HG03135 (cell line): ENCODE measurements around the gene PC.

Source experiments
- ATAC-seq: cut with Tn5 transposase; IDR thresholded peaks from one replicate; pipeline ENCODE4 v1.9.1; 2021; ENCODE audit warnings: mild to moderate bottlenecking, moderate library complexity; ENCODE audit not compliant: unreplicated experiment

PC gene

DNA sequence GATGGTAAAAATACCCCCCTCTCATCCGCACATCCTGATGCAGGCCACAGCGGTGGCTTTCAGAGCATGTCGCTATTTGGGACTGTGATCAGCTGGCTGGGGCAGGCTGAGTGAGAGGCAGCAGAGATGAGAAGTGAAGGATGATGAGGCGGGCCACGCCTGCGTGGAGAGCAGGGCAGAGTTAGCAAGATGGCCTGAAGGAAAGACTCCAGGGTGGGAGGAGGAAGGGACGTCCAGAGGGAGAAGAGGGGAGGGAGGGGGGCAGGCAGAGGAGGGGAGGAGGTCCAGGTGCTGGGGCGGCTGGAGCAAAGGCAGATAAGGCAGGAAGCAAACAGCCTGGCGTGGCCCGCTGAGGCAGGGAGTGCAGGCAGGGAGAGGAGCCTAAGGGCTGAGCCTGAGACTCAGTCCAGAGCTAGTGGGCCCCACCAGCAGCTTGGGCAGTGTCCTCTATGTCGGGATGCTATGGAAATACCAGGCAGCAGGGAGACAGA is 72.2 kb downstream of the PC start:
- ATAC-seq: no peak

DNA sequence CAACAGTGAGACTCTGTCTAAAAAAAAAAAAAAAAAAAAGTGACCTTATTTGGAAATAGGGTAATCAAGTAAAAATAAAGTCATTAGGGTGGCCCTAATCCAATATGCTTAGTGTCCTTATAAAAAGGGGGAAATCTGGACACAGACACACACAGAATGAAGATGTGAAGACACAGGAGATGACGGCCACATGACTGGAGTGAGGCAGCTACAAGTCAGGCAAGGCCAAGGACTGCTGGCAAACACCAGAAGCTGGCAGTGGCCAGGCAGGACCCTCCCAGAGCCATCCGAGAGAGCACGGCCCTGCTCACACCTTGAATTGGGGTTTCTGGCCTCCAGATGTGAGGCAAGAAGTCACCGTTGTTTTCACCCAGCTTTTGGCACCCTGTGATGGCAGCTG is 72.7 kb downstream of the PC start:
- no peak for ATAC-seq

DNA sequence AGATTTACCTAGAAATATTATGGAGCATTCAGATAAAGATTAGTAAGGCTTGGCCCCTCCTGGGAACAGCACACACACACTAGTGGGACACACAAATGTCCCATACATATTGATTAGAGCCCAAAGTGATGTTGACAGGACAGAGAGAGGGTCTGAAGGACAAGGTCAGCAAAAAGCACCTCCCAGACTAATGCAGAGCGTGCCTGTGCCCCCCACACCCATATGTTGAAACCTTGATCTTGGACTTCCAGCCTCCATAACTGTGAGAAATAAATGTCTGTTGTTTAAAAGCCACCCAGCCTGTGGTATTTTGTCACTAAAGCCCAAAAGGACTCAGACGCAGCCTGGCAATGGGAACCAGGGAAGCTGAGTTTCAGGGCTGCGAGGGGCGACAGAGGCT is 73.7 kb downstream of the PC start:
- no peak for ATAC-seq

- ATAC-seq: no peak
Observed at GRCh38 chr11:66883016-66883965, 74.9 kb downstream of the PC start.

GRCh38 chr11:66882561-66883015 is 75.6 kb downstream of the PC start:
- ATAC-seq: no peak

- no peak for ATAC-seq
Observed at GRCh38 chr11:66881927-66882452, 76.2 kb downstream of the PC start.

DNA sequence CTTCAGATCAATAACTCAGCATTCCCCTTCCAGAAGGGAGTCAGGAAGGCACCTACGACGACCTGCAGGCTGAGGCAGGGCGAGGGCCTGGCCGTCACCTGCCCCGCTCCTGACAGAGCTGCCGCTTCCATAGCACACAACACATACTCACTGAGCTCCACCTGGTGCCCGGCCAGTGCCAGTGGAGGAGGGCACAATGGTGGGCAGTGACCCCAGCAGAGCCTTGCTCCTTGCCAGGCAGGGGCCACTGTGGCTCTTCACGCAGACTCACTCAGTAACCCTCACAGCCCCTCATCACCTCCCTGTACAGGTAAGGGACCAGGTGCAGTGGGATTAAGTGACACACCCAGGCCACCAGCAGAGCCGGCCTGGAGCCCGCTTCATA is 76.7 kb downstream of the PC start:
- ATAC-seq: no peak

DNA sequence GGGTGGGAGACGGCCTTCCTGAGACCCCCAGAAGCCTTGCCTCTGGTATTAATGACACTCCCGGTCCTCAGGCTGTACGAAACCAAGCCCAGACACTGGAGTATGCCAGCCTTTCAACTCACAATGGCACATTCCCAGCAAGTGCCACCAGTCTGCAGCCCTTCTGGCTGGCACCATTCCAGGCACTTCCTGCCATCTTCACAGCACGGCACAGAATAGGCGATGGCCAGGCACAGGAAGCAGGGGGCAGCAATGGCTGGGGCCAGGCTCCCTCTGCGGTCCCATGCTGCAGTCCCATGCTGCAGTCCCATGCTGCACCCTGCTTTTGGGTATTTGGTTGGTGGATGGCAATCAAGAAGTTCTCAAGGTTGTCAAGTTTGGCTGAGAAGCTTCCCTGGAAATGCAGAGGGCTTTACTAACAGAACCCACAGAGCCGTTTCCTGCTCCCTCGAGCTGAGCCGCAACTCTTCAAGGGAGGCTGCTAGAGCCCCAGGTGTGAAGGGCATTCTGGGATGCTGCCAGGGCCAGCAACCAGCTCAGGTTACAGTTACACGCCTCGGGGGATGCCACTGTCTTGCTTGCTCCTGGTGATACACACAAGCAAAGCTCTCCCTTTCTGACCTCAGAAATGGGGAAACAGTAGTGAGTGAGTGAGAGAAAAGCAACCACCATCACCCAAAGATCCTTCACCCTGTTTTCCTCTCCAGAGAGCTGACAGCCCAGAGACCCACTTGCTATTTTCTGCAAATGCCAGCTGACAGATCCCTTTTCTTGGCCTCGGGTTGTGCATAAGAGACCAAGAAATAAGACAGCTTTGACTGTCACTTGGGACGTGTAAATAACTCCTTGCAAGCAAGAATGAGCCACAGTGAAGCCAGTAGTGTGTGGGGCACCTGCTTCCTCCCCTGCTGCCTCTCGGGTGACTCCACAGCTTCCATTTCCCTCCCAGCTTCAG is 77.4 kb downstream of the PC start:
- ATAC-seq: no peak

- ATAC-seq: no peak
Observed at GRCh38 chr11:66879999-66880398, 78.2 kb downstream of the PC start.

DNA sequence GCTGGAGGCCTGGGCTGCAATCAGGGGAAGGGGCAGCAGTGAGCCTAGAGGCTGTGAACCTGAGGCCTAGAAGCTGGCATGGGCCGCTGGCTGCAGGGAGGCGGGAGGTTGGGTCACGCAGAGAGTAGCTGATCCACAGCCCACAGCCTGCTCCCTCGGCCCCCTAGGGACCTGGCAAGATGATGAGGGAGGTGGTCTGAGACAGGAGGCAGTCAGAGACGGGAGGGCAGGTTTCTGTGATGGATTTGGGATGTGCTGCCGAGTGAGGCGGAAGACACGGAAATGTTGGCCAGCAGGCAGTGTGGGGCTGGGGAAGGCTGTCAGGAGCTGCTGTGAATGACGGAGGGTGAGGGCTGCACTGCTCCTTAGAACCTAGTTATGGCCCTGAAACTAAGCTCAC is 78.6 kb downstream of the PC start:
- ATAC-seq: no peak

DNA sequence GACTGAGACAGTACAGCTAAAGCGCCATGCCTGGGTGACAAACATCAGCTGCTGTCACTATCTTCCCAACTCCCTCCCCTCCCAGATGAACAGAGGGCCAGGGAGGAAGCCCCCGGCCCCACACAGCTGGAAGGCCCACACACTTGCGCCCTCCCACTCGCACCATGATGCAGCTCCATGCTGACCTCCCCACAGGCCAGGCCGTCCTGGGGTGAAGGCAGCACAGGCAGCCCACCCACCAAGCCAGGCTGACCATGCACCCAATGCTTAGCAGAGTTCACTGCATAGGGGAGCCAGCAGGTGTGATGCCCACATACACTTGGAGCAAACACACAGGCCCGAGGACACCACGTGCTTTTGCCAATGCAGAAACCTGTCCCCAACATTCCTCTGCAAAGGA is 79.2 kb downstream of the PC start:
- no peak for ATAC-seq

- no peak for ATAC-seq
Observed at GRCh38 chr11:66878474-66878873, 79.7 kb downstream of the PC start.

DNA sequence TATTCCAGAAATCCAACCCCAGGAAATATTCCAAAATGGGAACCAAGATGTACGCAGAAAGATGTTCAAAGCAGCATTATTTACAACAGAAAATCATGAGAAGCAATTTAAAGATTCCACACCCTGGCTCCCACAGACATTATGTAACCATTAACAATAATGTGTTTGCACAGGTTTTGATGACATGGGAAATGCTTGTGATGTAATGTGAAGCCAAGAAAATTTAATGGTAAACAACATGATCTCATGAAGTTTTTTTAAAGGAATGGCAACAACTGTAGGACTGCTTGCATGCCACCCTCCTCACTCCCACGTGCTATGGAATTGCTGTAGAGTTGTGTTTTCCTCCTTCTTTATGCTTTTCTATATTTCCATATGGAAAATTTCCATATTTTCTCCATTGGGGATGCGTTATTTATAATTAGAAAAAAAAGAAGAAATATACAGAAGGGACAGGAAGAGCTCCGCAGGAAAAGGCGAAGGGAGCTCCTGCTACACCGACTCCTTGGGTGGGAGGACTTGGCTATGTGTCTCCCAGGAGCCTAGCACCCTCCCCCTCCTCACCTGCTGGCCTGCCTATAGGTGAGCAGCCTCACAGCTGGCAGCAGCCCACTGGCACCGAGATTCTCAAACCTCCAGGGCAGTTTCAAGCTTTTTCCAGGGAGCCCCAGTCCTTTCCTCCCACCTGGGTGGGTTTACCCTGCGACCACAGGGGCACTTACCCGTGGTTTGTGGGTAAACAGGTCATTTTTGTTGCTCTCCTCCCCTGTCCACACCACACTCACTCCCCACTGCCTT is 80.4 kb downstream of the PC start:
- ATAC-seq: no peak

DNA sequence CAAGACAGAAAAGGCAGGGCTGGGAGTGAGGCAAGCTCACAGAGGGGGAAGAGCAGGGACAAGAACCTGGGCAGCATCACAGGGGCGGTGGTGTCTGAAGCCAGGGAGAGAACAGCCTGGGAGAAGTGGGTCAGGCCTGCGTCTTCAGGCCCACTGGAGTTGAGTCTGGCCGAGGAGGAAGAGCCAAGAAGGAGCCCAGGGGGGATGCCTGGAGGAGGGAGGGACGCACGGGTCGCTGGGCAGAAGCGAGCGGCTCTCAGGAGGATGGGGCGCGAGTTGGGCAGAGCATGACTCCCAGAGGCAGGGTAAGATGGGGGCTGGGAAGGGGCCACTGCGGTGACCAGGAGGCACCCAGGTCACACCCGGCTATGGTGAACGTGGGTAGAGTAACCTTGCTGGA is 82.8 kb downstream of the PC start:
- ATAC-seq: no peak

DNA sequence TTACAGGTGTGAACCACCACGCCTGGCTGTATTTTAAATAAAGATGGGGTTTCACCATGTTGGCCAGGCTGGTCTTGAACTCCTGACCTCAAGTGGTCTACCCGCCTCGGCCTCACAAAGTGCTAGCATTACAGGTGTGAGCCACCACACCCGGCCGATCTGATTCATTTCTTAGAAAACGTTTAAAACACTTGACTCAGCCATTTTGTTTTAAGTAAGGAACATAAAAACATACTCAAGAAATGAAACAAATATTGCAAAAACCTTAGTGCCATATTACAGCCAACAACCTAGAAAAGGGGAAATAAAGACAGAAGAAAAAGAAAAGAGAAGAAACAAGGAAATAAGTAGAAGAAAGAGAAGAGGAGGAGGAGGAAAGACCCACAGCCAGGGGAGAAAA is 84.0 kb downstream of the PC start:
- no peak for ATAC-seq

DNA sequence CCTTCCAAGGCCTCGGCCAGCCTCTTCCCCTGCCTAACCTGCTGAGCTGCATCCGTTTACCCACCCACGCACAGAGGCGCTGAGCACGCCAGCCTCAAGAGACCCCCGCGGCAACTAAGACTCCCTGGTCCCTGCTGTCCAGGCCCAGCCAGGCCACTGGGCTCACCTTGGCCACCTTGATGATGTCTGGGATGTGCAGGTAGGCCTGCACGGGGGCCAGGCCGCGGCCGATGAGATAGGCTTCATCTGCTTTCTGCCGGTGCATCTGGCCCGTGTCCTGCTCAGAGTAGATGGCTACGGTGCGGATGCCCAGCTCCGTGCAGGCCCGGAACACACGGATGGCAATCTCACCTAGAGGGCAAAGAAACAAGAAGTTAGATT is 86.7 kb downstream of the PC start:
- ATAC-seq: no peak

DNA sequence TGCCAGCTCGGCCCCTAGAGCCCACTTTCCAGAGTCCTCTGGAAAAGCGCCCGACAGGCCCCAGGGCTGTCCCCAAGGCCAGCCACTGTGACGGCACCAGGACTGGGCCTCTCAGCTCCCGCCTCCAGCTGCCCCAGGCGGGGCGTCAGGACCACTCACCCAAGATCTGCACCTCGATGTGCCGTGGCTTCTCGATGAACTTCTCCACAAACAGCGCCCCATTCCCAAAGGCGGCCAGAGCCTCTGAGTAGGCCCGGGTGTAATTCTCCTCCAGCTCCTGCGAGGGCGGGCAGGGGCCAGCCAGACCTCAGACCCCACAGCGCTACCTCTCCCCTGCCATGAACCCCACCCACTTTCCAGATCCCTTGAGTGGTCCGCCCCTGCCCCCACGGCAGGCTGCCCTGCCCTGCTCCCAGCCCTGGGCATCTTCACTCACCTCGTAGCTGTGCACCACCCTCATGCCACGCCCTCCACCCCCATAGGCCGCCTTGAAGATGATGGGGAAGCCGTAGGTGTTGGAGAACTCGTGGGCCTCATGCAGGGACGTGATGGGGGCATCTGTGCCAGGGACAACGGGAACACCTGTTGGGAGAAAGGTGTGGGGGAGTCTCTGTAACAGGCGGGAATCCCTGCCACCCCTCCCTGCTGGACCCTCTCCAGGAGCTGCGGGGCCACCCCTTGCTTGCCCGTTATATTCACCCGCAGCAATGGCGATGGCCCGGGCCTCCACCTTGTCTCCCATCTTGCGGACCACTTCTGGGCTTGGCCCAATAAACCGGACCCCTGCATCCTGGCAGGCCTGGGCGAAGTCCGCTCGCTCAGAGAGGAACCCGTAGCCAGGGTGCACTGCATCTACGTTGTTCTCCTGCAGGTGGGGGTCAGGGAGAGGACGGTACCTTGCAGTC is 87.3 kb downstream of the PC start:
- ATAC-seq: no peak

DNA sequence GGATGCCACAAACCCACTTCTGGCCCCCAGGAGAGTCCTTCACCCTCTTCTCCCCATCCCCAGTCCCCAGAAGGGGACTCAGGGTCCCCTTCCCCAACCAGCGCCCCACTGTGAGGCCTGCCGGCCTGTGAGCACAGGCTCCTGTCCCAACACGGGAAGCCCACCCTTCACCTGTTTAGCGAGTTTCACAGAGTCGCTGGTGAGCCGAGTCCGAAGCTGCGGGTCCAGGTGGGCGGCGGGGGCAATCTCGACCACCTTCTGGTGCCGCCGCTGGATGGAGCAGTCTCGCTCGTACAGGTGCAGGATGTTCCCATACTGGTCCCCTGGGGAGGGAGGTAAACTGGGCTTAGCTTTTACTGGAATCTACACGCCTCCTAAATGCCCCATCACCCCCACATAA is 88.1 kb downstream of the PC start:
- ATAC-seq: no peak

DNA sequence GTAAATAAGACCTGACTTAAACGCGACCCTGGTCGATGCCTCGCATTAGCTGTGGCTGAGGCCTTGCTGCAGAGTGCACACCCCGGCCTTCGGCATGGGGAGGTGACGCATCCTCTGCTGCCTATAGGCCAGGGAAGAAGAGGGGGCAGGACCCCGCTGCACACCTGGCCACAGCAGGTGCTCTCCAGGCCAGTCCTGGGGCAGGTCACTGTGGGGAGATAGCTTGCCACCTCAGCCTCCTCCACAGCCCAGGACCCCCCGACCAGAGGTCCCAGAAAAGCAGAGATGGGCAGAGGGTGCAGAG is 88.7 kb downstream of the PC start:
- no peak for ATAC-seq
